Cardiac septum (tissue), 1 donor: ENCODE measurements around the gene FXYD3. TPM values are rescaled to one million over a fixed set of nuclear protein-coding genes. Genes with fewer than 3 reads are reported as not detected.
A peak's percentile ranks its signal among the peaks of the same experiment; 100 is the strongest.

ENCODE experiments used
- DNase-seq: peaks from one replicate; pipeline ENCODE4 v3.0.0-alpha.2; 2020; ENCODE audit warnings: low spot score
- intact Hi-C: fragments of 100-400 bp; cut with DNase I; formaldehyde crosslinking; loops from one replicate; pipeline ENCODE4 v1.14.0; 2022
- long read RNA-seq: library from polyadenylated mRNA; unstranded; transcript quantifications from one replicate; pipeline ENCODE4 v2.0.0, GENCODE V29; 2021
- total RNA-seq: library from RNA; stranded (reverse); fragmentation: NEBNext Ultra II Directional; extraction: Animal tissue kit (Norgen Biotek cat#: 25700); gene quantifications from one replicate; pipeline ENCODE4 v1.2.1, GENCODE V29; 2021
- donor health status: DM: no; HTN: no; CAD: no.

FXYD3 gene, protein sequence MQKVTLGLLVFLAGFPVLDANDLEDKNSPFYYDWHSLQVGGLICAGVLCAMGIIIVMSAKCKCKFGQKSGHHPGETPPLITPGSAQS
- not detected for total RNA-seq
- long read RNA-seq, result 0 reads

DNA sequence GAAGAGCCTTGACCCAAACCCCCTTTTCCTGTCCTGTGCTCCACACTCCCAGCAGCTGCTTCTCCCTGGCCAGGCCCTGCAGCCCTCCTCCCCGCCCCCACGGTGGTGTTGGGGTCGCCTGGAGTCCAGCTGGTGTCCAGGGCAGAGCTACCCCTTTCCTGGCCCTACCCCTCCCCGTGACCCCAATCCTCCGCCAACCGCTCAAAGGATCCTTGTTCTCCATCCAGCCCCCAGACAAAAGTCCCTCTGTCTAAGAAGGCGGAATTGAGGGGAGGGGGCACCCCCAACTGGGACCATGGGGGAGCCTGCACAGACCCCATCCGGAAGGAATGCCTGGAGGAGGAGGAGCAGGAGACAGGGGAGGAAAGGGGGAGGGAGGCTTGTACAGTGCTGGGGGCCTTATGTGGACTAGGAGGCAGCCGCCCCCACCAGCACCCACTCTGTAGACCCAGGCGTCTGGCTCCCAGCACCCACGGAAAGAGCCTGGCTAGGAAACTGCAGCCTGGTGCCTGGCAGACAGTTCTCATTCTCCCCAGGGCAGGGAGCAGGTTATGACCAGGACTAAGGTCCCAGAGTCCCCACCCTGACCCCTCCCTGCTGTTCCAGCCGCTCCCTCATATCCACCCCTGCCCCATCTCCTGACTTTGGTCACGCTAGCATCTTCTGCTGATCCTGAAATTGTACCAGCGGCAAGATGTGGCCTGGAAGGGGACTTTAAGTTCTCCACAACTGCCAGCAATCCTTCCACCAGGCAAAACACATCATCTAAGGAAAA is at the start of gene FXYD3:
TSS of gene FXYD3 (plus strand) at position 647 of the 775 bp plus-strand sequence. CDS start 3,554 bp downstream, outside the sequence.
- DNase-seq, result no peak
- intact Hi-C loops, result no loop called here

DNA sequence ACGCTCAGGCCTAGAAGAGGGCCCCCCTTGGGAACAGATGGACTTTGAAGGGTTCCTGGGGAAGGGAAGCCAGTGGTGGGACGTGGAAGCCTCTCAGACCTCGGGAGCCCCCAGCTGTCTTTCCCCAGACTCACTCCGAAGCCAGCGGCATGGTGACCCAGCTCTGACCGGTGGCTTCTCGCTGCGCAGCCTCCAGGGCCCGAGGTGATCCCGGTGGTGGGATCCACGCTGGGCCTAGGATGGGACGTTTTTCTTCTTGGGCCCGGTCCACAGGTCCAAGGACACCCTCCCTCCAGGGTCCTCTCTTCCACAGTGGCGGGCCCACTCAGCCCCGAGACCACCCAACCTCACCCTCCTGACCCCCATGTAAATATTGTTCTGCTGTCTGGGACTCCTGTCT is 49.5 kb upstream of the FXYD3 start:
- DNase-seq, result no peak
- intact Hi-C loops, result loop anchor here (2.0 kb wide), 1 partner anchor 69 kb away; the partner anchor contains the start of gene LGI4

DNA sequence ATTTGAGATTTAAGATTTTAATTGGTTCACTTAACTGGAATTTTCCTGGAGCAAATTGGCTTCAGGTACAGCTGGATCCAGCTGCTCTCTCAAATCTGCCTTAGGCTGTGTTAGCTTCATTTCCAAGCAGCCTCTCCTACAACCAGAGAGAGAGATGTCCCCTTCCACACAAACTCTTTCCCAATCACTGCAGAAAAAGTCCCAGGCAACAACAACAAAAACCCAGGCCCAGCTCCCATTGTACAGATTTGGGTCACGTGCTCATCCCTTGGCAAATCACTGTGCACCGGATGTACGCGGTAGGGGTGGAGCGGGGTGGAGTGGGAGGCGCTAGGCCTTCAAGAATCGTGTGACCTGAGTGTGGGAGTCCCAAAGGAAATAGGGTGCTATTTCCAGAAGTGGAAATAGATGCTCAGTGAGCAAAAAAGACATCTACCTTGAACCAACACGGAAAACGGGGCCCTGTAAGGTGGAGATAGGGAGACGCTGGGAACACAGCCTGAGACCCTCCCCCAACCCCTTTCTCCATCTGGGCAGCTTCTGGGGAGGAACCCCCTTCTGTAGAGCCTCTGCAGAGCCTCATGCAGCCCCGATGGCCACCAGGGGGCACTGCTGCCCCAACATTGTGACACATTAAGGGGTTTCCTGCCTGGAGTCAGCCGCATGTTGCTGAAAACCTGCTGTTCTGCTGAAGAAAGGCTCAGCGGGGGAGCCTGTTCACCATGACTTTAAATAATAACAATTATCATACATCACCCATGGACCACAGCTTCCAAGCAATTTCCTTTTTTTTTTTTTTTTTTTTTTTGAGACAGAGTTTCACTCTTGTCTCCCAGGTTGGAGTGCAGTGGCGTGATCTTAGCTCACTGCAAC is 48.7 kb upstream of the FXYD3 start:
- intact Hi-C loops, result loop anchor here (2.0 kb wide), 1 partner anchor 68 kb away; the partner anchor contains the start of gene LGI4

DNA sequence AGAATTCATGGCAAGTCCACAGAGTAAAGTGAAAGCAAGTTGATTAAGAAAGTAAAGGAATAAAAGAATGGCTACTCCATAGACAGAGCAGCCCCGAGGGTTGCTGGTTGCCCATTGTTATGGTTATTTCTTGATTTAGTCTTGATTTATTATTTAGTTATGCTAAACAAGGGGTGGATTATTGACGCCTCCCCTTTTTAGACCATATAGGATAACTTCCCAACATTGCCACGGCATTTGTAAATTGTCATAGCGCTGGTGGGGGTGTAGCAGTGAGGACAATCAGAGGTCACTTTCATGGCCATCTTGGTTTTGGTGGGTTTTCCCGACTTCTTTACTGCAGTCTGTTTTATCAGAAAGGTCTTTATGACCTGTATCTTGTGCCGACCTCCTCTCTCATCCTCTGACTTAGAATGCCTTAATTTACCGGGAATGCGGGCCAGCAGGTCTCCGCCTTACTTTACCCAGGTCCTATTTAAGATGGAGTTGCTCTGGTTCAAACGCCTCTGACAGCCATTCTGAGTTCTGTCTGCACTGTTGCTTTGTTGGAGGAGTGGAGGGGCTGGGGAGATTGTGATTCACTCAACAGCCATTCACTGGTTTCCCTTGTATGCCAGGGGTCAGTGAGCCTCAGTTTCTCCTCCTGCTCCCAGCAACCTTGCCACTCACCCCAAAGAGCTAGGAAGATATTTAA is 46.5 kb upstream of the FXYD3 start:
- DNase-seq, result no peak
- intact Hi-C loops, result no loop called here

More for the DNA sequence above, 48.7 kb upstream of the FXYD3 start:
- peak; percentile 87 for DNase-seq

DNA sequence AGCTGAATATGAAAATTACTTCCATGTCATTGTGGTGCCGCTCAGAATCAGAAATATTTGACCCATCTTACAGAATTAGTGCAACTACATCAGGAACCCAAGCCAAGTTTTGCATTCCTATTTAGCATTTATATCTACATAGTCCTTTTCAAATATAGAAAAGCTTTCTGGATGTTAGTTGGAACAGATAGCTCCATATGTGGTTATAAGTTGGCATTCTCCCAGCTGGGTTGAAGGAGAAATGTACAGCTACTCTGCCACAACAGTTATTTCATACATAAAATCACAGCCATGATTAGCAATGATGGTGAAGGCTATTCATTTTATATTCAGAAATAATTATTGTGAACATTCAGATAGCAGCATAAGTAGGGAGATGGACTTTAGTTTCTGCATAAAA is 45.9 kb upstream of the FXYD3 start:
- intact Hi-C loops, result no loop called here

DNA sequence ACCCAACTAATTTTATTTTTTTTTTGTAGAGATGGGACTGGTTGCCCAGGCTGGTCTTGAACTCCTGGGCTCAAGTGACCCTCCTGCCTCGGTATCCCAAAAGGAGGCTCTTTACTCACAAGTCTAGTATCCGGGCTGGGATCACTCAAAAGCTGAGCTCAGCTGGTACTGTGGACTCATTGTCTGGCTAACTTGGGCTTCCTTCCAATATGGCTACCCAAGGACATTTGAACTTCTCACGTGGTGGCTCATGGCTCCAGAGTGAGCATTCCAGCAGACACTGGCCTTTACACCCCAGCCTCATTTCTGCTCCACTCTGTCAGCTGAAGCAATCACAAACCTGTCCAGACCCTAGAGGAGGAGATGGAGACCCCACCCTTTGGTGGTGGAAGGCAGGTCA is 45.2 kb upstream of the FXYD3 start:
- intact Hi-C loops, result no loop called here
- no peak for DNase-seq

More for the DNA sequence above, 45.9 kb upstream of the FXYD3 start:
- DNase-seq, result no peak

DNA sequence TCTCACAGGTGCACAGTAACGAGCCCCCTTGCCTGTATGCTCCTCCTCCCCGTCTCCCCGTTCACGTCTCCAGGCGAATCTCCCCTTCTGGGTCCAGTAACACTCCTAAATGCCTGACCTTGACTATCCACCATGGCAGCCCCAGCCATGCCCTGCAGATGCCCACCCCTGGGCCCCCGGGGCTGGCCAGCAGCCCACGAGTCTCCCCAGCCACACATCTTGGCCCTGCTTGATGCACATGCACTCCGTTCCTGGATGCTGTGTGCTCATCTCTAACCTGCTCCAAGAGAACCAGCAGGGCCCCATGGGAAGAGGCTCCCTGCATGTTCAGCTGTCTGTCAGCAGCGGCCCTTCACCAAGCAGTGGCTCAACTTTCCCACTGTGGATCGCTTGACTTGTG is 42.1 kb upstream of the FXYD3 start:
- intact Hi-C loops, result no loop called here
- DNase-seq, result no peak

DNA sequence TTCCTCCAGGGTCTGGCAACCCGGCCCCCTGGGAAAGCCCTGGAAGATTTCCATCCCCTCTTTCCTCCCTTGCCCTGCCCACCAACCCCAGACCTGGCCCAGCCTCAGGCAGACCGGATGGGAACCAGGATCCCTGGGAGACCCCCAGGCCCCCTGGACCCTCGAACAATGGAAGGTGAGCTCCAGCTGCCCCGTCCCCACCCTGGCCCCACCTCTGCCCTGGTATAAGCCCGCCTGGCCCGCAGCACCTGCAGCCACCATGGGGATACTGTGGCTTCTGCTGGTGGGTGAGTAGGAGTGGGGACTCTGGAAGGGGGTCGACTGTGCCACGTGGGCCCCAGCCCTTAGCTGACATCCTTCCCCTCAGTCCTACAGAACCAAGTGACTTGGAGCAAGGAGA is 41.7 kb upstream of the FXYD3 start:
- intact Hi-C loops, result no loop called here
- DNase-seq, result no peak

DNA sequence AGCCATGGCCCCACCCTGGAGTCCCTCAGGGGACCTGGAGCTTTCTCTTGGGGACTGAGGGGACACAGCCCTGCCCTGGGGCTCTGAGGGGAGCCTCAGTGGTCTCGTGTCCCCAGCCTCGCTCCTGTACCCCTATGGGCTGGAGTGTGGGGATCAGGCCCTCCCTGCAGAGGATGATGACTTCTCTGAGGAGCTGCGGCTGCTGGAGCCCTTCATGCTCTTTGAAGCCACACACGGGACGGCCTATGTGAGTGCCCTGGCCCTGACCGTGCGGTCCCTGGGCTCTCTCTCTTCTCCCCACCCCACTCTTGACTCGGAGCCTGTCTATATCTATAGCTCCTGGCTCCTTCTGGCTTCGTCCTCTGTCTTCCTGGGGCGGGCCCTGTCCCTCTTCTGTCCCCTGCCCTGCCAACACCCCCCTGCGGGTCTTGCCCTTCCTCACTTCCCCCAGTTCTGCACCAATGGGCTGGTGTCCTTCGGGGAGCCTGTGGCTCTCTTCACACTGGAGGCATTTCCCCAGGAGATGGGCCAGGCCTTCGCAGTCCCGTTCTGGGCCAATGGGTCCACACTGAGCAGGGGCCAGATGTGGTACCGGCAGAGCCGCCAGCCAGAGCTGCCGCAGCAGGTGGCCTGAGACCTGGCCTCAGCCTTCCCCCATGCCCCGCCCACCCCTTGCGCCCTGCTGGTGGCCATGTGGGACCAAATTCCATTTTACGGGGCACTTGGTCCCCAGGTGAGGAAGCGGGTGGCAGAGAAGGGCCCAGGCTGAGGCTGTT is 41.0 kb upstream of the FXYD3 start:
- DNase-seq, result no peak
- intact Hi-C loops, result no loop called here

DNA sequence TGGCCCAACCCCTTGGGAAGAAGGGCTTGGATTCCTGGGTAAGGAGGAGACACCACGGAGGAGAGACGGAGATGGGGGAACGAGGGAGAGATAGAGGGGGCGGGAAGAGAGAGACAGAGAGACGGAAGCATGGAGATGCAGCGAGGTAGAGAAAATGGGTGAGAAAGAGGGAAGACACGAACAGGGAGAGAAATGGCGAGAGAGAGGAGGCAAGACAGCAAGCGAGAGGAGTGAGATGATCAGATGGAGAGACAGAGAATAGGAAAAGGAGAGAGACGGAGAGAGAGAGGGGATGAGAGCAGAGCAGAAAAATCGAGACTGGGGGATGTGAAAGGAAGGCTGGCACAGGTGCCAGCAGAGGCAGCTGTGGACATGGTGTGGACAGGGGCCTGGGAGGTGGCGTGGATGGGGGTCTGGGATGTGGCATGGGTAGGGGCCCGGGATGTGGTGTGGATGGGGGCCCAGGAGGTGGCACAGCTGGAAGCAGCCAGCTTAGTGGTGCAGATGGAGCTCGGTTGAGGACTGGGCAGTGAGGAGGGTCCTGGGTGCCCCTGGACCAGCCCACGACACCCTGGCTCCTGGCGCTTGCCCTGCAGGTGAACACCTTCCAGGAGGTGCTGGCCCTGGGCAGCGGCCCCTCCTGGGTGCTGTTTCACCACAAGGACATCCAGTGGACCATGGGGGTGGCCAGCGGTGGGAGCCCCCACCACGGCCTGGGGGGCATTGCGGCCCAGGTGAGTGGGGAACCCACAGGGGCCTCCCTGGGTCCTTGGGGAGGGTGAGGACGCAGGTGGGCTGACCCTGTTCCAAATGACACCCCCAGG is 40.2 kb upstream of the FXYD3 start:
- intact Hi-C loops, result no loop called here
- no peak for DNase-seq

DNA sequence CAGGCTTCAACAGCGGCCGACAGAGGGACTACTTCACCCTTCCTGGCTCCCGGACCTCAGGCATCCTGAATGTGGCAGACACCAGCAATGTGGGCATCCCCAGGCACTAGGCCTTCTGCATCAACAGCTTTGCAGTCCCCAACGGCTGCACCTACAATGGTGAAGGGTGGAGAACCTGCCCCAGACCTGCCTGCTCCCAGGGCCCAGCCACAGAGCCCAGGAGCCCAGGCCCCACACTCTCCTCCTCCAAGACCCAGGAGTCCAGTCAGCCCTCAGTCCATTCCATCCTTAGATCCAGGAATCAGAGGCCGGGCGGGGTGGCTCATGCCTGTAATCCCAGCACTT is 39.6 kb upstream of the FXYD3 start:
- no peak for DNase-seq

DNA sequence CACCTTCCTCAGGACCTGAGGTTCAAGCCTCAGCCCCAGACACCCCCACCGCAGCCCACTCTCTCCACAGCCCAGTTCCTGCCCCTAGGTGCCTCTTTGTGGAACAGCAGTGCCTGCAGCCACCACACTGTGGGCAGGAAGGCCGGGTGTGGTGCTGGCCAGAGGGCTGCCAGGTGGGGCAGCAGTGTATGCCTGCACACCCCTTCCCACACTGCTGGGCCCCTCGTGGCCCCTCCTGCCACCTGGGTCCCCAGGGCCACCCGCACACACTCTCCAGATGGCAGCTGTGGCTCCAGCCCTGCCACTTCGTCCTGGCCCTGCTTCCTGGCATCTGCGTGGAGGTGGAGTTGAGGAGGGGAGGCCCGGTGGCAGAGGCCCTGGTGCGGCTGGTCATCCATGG is 39.0 kb upstream of the FXYD3 start:
- no peak for DNase-seq
- intact Hi-C loops, result no loop called here

More for the DNA sequence above, 39.6 kb upstream of the FXYD3 start:
- intact Hi-C loops, result no loop called here

DNA sequence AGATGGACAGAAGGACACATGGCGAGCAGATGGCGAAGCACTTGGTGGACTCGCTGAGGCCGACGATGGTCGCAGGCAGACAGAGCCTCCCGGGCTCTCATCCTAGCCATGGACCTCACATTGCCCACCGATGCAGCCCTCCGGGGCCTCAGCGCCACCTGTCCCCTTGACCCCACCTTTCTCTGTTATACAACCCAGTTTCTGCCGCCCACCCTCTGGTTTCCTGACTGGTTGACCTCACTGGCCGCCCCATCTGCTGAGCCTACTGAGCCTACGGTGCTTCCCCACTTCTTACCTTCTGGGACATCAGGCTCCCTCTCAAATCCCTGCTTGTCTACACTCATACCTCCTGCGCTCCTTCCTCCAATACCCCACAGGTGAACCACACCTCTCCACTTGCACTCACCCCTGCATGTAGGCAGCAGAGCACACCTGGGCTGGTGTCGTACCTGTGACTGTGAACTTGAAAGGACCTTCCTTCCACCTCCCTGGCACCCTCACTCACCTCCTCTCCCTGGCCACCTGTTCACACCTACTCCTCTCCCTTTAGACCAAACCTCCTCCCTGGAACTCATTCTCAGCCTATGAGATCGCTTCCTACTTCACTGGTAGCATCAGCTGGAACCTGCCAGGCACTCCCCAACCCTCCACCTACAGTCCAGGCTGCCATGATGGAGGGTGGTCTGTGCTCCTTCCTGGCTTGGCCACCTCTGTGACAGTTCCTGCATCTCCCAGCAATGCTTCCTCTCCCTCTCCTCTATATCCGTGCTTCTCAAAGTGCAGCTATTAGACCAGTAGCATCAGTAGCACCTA is 38.0 kb upstream of the FXYD3 start:
- no peak for DNase-seq
- intact Hi-C loops, result no loop called here

DNA sequence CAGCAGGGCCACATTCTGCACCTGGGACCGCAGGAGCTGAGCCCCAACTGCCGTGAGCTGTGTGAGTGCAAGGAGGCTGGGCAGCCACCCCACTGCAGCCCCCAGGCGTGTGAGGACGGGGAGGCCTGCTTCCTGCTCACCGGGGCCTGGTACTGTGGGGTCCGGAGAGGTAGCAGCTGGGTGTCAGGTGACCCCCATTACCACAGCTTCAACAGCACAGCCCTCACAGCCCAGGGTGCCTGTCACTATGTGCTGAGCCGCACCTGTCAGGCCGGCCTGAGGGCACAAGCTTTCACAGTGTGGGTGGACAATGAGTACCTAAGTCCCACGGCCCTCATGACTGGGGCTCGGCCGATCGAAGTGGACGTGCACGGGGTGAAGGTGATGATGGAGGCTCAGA is 35.8 kb upstream of the FXYD3 start:
- DNase-seq, result no peak
- intact Hi-C loops, result no loop called here

DNA sequence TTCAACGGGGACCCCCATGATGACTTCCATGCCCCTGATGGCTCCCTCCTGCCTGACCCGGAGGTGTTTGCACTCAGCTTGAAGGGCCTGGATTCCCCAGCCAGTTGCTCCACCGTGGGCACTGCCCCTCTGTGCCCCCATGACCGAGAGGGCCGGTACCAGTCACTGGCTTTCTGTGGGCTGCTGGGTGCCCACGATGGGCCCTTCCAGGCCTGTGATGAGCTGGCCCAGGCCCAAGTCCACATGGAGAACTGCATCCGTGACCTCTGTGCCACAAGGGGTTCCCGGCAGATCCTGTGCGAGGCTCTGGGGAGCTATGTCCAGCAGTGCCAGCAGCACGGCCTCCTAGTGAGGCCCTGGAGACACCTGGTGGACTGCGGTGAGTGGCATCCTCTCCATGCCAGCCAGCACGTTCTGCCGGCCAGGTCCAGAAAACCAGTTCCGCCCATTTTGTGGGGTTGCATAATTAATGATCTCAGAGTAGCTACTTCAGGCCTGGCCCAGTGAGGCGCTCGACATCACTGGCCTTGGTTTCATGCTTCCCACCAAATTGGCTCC is 34.9 kb upstream of the FXYD3 start:
- intact Hi-C loops, result no loop called here
- DNase-seq, result no peak

DNA sequence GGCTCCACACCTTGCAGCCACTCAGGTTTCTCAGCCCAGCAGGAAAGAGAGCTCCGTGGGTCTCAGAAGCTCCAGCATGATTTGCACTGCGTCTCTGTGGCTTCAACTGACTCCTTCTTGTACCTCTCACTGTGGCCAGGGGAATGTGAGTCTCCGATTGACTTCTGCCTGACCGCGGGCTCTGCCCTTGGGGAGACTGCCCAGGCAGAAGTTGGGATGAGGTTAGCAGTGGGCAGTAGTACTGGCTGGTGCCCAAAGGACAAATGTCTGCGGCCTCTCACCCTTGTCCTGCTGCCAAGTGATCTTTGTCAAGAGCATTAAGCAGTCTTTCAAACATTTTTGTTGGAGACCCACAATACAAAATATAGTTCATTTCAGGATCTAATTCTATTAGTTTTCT is 34.4 kb upstream of the FXYD3 start:
- DNase-seq, result no peak
- intact Hi-C loops, result no loop called here
